AG09319 (cell line): Measurements from ENCODE around the gene NDOR1.

Source experiments
- DNase-seq: peaks from one replicate; pipeline ENCODE4 v3.0.0-alpha.2; 2010; ENCODE audit warnings: low read depth; ENCODE audit errors: extremely low read depth
- CTCF ChIP-seq: IDR thresholded peaks from 2 replicates; pipeline ENCODE4 v1.5.1; 2011; ENCODE audit warnings: low read depth, mild to moderate bottlenecking, inconsistent platforms, low read length, moderate library complexity

Gene NDOR1

GRCh38 chr9:137221095-137221505 lies 15.6 kb downstream of the NDOR1 start:
- DNase-seq: no peak
- no peak for TF ChIP-seq CTCF

GRCh38 chr9:137221506-137222111 lies 16.1 kb downstream of the NDOR1 start:
- TF ChIP-seq CTCF: no peak
- no peak for DNase-seq

GRCh38 chr9:137222190-137223077 lies 16.9 kb downstream of the NDOR1 start, which contains the start of gene RNF208:
Gene RNF208, minus strand, starts transcription at chr9:137222240. Its CDS starts 1,028 bp downstream, at chr9:137221212.
- no peak for DNase-seq
- no peak for TF ChIP-seq CTCF

- TF ChIP-seq CTCF: no peak
- peak; percentile 96 for DNase-seq
Observed at GRCh38 chr9:137223078-137223970, 17.8 kb downstream of the NDOR1 start.

GRCh38 chr9:137224830-137225694 lies 19.6 kb downstream of the NDOR1 start, which contains the start of gene CYSRT1:
Gene CYSRT1, plus strand, starts transcription at chr9:137225174. Its CDS starts 448 bp downstream, at chr9:137225622.
- DNase-seq: no peak
- no peak for TF ChIP-seq CTCF

- TF ChIP-seq CTCF: no peak
- no peak for DNase-seq
Observed at GRCh38 chr9:137225699-137226331, 20.3 kb downstream of the NDOR1 start.
